ENCODE data around the gene GJB4.

Gene GJB4

DNA sequence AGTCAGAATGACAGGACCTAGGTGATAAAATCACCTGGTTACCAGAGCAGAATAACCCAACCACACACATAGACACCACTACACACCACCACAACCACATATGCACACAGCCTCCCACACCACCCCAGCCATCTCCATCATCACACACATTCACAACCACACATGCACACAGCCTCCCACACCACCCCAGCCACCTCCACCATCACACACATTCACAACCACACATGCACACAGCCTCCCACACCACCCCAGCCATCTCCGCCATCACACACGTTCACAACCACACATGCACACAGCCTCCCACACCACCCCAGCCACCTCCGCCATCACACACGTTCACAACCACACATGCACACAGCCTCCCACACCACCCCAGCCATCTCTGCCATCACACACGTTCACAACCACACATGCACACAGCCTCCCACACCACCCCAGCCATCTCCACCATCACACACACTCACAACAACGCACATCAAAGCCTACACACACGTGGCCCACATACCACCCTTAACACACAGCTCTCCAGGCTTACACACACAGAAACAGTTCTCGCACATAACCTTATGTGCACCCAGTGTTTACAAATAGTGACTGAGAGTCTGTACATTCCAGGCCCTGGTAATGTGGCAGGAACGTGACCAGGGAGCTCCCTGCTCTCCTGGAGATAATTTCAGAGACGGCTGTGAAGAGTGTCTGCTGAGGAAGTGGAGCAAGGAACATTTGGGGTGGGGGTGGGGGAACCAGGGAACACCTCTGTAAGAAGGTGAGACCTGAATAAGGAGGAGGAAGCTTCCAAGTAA lies 18.2 kb downstream of the GJB4 start:
- in situ Hi-C loops (cut with HindIII; ENCODE audit: low sequenced_read_pairs) = no loop called here

DNA sequence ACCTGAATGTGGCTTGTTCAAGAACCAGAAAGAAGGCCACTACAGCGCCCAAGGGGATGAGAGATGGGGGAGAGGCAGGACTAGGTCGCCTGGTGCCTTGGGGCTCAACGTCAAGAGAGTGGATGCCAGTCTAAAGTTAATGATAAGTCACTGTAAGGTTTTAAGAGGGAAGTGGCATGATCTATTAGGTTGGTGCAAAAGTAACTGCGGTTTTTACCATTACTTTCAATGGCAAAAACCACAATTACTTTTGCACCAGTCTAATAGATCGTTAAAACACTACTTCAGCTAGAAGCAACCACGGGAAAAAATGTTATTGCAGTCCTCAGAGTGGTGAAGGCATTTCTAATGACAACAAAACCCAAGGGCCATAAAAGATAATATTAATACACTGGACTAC lies 18.8 kb downstream of the GJB4 start:
- in situ Hi-C loops (cut with HindIII; ENCODE audit: low sequenced_read_pairs) = no loop called here

GRCh38 chr1:34779005-34779404 lies 19.5 kb downstream of the GJB4 start:
- in situ Hi-C loops (cut with HindIII; ENCODE audit: low sequenced_read_pairs) = no loop called here

DNA sequence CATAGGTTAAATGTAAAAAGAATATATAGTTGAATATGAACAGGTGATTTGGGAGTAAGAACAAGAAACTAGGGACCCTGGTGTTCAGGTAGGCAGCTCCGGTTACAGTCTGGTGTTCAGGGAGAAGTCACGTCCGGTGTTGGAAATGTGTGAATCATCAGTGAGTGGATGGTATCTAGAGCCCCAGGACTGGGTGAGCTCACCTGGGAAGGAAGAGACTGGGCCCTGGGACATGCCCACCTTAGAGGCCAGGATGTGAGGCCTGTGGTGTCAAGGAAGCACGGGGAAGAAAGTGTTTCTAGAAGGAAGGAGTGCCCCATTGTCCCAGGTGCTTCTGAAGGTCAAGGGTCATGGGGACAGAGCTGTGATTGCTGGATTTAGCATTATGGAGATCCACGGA lies 20.0 kb downstream of the GJB4 start:
- in situ Hi-C loops (cut with HindIII; ENCODE audit: low sequenced_read_pairs) = no loop called here

GRCh38 chr1:34779962-34780361 lies 20.4 kb downstream of the GJB4 start:
- in situ Hi-C loops (cut with HindIII; ENCODE audit: low sequenced_read_pairs) = no loop called here

DNA sequence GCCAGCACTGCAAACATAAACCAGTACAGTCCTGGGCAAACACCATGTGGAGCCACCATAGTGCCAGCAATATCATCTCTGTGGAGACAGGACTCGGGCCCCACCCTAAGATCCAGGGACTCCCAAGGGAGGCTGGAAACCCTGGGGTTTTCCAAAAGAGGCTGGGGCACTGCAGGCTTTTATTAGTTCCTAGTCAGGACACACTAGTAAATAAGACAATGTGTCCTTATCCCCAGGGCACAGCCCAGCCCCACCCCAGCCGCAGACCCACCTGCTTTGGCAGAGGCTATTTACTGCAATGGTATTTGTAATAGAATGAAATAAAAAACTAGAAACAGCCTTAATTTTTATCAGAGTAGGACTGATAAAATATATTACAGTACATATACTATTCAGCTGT lies 21.0 kb downstream of the GJB4 start:
- in situ Hi-C loops (cut with HindIII; ENCODE audit: low sequenced_read_pairs) = no loop called here

DNA sequence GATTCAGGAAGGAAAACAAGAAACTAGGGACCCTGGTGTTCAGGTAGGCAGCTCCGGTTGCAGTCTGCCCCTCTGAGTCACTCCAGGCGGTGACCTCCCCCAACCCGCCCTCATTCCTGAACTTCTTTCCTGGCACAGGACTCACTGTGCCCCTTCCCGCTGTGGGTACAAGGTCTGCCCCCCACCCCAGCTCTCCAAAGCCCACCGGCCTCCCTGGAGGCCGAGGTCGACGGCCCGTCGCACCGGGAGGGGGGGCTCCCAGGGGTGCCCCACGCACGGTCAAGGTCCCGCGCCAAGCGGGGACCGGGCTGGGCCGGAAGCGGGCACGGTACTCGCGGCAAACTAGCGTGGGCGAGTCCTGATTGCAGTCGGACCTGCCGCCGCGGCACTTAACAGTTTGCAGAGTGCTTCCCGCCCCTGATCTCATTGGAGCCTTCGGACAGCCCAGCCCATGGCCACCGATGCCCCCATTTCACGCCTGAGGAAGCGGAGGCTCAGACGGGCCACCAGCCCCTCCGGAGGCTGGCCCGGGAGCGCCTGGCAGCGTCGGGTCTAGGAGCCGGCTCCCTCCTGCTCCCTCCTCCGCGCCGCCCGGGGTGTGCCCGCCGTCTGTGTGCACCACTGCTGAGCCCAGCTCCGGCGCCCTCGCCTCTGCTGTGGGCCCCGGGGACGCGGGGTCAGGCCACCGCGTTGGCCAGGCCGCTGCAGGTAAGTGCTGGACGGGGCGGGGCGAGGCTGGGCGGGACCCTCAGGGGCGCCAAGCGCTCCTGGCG lies 21.7 kb downstream of the GJB4 start, which contains the start of gene GJB3:
Gene GJB3 (plus strand): TSS at position 144 of the 773 bp plus-strand sequence. CDS start 3,549 bp downstream, outside the sequence.
- in situ Hi-C loops (cut with HindIII; ENCODE audit: low sequenced_read_pairs) = no loop called here

- in situ Hi-C loops (cut with HindIII; ENCODE audit: low sequenced_read_pairs) = no loop called here
These were observed 22.4 kb downstream of the GJB4 start for GRCh38 chr1:34781844-34782391.

- in situ Hi-C loops (cut with HindIII; ENCODE audit: low sequenced_read_pairs) = no loop called here
These were observed 25.2 kb downstream of the GJB4 start for GRCh38 chr1:34784751-34785221.

DNA sequence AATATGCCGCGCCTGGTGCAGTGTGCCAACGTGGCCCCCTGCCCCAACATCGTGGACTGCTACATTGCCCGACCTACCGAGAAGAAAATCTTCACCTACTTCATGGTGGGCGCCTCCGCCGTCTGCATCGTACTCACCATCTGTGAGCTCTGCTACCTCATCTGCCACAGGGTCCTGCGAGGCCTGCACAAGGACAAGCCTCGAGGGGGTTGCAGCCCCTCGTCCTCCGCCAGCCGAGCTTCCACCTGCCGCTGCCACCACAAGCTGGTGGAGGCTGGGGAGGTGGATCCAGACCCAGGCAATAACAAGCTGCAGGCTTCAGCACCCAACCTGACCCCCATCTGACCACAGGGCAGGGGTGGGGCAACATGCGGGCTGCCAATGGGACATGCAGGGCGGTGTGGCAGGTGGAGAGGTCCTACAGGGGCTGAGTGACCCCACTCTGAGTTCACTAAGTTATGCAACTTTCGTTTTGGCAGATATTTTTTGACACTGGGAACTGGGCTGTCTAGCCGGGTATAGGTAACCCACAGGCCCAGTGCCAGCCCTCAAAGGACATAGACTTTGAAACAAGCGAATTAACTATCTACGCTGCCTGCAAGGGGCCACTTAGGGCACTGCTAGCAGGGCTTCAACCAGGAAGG lies 25.8 kb downstream of the GJB4 start:
- in situ Hi-C loops (cut with HindIII; ENCODE audit: low sequenced_read_pairs) = no loop called here

DNA sequence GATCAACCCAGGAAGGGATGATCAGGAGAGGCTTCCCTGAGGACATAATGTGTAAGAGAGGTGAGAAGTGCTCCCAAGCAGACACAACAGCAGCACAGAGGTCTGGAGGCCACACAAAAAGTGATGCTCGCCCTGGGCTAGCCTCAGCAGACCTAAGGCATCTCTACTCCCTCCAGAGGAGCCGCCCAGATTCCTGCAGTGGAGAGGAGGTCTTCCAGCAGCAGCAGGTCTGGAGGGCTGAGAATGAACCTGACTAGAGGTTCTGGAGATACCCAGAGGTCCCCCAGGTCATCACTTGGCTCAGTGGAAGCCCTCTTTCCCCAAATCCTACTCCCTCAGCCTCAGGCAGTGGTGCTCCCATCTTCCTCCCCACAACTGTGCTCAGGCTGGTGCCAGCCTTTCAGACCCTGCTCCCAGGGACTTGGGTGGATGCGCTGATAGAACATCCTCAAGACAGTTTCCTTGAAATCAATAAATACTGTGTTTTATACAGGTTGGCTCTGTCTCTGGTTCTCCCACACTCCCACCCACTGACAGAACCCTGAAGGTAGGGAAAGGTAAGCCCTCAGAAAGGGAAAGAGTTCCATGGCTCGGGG lies 26.4 kb downstream of the GJB4 start:
- in situ Hi-C loops (cut with HindIII; ENCODE audit: low sequenced_read_pairs) = no loop called here

- in situ Hi-C loops (cut with HindIII; ENCODE audit: low sequenced_read_pairs) = no loop called here
These were observed 27.2 kb downstream of the GJB4 start for GRCh38 chr1:34786521-34787325.

GRCh38 chr1:34787461-34788420 lies 28.2 kb downstream of the GJB4 start:
- in situ Hi-C loops (cut with HindIII; ENCODE audit: low sequenced_read_pairs) = no loop called here

DNA sequence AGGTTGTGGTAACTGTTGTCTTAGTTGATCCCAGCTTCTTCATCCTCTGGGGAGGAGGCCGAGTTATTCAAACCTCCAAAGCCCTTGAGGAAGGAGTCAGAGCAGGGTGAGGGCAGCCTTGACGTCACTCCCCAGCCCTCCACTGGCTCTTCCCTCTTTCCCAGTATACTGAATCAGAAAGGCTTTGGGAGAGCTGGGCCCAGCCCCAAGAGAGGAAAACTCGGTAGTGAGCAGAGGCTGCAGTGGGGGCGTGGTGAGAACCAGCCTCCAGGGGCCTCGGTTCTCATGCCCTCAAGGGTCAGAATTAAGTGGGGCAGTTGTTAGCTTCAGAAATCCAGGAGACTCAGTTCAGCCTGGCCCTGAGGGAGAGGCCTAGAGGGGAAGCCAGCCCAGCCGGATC lies 31.4 kb downstream of the GJB4 start:
- in situ Hi-C loops (cut with HindIII; ENCODE audit: low sequenced_read_pairs) = no loop called here

- in situ Hi-C loops (cut with HindIII; ENCODE audit: low sequenced_read_pairs) = no loop called here
These were observed 32.9 kb downstream of the GJB4 start for GRCh38 chr1:34792424-34792823.

GRCh38 chr1:34792868-34793727 lies 33.6 kb downstream of the GJB4 start, which contains the start of gene GJA4:
GJA4 (plus strand) TSS chr1:34792999; CDS start chr1:34794214, 1,215 bp downstream.
- in situ Hi-C loops (cut with HindIII; ENCODE audit: low sequenced_read_pairs) = no loop called here

DNA sequence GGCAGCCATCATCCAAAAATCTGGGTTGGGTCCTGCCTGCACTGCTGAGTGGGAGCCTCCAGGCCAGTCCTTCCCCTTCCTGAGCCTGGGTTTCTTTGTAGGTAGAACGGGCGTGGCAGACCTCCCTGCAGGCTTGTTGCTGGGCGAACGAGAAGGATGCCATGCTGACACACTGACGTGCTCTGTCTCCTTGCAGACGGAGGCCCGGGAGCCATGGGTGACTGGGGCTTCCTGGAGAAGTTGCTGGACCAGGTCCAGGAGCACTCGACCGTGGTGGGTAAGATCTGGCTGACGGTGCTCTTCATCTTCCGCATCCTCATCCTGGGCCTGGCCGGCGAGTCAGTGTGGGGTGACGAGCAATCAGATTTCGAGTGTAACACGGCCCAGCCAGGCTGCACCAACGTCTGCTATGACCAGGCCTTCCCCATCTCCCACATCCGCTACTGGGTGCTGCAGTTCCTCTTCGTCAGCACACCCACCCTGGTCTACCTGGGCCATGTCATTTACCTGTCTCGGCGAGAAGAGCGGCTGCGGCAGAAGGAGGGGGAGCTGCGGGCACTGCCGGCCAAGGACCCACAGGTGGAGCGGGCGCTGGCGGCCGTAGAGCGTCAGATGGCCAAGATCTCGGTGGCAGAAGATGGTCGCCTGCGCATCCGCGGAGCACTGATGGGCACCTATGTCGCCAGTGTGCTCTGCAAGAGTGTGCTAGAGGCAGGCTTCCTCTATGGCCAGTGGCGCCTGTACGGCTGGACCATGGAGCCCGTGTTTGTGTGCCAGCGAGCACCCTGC lies 34.7 kb downstream of the GJB4 start:
- in situ Hi-C loops (cut with HindIII; ENCODE audit: low sequenced_read_pairs) = no loop called here
